ENCODE data around the gene GABBR2.
"Not testable (repeated sequence)": the region's sequence is repeated elsewhere in the genome, so short reads cannot be mapped to it uniquely, and the experiment has no call there.

The GABBR2 gene

DNA sequence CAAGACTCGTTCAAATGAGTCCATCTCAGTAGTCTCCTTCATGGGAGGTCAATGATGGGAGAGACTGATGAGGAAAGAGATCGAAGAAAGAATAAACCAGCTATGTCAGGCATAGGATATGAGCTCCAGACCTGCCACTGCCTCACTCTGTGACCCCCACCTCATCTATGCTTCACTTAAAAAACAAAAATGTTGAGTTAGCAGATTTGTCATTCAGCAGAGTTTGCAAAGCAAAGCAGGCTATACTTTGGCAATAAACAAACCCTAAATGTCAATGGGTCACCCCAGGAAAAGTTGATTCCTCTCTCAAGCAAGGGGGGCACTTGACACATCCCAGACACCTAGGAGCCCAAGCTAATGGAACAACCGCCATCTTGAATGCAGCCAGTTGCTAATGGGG, 117.0 kb downstream of the GABBR2 start:
- DNase-seq, result no peak

DNA sequence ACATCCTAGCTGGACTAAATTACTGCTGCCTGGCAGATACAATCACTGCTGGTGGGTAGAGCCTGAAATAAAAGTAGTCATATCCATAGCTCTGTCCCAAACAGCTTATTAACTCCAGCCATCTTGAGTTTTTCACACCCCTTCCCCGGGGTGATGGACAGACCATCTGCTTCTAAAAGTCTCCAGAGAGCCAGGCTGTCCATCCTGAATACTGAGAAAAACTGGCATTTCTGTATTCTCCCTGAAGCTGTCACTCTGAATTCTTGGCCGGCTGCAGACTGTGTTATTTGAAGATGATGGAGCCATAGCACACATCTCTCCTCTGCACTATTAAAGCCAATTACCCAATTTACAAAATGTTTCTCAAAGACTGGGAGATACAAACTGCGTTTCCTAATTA, 118.6 kb downstream of the GABBR2 start:
- no peak for DNase-seq

DNA sequence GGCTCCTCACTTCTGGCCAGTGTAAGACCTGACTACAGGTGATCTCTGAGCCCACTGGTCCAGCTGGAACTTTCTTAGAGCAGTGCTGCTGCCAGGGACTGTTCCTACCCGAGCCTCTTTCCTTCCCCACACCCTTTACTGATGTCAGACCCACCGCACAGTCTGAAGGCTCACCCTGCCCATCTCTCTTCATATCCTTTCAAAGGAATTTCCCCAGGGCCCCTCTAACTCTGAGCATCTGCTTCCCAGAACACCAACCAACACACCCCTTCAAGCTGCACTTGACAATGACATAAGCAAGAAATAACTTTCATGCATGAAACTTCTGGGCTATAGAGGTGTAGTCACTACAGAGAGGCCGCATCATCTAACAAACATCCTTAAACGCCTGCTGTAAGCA, 119.6 kb downstream of the GABBR2 start:
- no peak for DNase-seq

DNA sequence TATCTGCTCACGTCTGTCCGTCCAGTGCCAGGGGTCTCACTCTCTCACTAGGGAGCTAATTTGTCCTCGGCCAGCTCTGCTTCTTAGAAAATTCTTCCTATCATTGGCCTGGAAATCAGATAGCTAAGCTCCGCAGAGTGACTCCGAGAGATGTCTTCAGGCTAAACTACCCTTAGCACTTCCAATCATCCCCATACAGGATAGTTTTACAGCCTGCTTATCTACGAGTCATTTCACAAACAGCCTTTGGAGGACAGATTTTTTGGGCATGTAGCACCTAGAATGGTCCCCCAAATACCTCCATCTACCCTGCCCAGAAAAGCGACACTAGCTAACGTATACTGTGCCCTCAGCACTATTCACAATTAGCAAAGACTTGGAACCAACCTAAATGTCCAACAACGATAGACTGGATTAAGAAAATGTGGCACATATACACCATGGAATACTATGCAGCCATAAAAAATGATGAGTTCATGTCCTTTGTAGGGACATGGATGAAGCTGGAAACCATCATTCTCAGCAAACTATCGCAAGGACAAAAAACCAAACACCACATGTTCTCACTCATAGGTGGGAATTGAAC, 123.8 kb downstream of the GABBR2 start:
- DNase-seq, result not testable (repeated sequence)

DNA sequence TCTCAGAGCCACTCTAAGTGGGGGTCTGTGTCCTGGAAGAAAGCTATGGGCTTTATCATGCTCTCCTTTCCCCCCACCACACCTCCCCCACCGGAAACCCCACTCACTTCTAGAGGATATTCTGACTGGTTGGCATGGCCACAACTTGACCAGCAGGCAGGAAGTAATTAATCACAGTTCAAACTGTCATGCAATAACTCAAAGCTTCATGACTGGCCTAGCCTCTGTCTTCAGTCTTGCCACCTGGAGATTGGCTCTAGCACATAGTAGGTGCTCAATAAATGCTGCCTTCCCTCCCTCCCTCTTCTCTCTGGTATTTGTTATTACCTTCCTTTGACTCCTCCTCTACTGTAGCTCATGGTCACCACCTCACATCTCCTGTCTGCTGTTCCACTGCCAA, 124.7 kb downstream of the GABBR2 start:
- DNase-seq, result no peak

DNA sequence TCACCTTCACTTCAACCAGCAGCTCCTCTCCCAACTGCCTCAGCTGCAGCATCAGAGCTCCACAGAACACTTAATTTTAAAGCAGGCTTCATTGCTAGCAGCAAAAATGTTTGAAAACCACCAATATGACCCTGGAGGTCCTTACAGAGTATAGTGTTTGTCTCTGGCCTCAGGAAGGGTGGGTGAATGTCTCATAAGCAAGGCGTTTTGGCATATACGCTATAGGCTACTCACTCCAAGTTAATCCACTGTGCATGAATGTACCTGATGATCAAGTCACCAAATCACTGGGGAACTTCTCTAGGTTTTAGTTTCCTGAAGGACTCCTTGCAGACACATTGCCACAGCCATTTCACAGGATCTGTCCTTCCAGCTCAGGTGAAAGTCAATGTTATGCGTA, 125.3 kb downstream of the GABBR2 start:
- DNase-seq, result no peak

DNA sequence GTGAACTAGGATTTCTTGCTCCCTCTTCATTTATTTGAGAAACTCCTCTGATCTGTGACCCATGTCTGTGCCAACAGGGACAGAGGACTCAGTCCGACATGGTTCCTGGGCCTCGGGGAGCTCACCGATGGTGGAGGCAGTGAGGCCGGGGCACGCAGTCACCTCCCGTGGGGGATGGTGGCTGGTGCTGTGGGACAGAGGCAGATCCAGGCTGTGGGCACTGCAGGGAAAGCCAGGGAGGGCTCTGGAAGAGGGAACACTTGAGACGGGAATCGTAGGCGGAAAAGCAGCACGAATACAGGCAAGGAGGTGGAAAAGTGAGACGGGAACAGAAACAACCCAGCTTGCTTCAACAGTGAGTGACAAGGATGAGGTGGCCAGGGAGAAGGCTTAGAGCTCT, 127.8 kb downstream of the GABBR2 start:
- DNase-seq, result no peak

DNA sequence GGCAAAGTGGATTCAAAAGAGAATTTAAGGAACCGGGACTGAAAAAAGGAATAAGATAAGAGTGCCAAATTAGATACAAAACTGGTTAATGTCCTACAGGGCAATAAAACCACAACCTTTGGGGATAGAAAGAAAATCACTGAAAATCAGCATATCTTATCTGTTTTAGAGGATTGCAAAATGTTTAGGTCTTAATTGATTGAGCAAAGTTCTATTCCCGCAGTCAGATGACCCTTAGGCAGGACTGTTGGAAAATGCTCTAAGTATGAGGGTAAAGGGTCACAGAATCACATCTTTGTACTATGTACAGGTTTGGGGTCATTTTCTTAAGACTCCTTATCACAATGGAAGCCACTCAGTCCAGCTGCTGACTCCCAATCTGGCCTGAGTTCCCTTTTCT, 129.0 kb downstream of the GABBR2 start:
- DNase-seq, result no peak

DNA sequence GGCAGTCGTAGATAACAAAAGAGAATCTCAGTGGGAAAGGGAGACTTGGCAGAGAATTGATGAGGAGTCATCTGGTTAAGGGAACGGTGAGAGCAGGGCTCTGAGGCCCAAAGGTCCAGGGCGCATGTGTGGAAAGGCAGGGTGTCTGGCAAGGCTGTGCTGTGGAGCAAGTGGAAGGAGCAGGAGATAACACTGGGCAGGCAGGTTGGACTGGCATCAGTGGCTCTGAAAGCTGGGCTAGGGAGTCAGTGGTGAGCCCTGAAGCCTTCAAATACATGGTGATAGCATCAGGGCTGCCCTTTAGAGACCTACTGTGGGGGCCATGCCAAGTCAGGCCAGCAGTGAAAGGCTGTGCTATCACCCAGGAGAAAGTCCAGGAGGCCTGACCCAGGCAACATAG, 131.3 kb downstream of the GABBR2 start:
- DNase-seq, result no peak

DNA sequence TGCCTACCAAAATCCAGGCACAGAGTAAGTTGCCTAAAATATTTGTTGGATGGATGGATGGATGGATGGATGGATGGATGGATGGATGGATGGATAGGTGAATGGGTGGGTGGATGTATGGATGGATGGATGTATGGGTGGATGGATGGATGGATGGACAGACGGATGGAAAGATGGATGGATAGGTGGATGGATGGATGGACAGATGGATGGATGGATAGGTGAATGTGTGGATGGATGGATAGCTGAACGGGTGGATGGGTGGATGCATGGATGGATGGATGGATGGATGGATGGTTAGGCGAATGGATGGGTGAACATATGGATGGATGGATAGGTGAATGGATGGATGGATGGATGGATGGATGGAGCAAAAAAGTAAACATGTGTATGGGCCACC, 131.9 kb downstream of the GABBR2 start:
- DNase-seq, result no peak

DNA sequence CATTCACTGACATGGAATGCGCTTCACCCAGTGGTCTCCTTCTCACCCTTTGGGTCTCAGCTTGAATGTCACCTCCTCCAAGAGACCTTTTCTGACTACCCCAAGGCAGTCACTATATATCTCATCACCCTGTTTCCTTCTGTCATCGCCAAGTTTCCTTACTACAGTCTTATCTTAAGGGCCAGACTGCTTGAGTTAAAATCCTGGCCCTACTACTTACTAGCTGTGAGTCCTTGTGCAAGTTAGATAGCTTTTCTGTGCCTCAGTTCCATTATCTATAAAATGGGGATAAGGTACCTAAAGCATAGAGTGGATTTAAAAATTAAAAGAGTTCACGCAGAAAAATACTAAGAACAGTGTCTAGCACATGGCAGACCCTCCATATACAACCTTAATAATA, 132.4 kb downstream of the GABBR2 start:
- no peak for DNase-seq

DNA sequence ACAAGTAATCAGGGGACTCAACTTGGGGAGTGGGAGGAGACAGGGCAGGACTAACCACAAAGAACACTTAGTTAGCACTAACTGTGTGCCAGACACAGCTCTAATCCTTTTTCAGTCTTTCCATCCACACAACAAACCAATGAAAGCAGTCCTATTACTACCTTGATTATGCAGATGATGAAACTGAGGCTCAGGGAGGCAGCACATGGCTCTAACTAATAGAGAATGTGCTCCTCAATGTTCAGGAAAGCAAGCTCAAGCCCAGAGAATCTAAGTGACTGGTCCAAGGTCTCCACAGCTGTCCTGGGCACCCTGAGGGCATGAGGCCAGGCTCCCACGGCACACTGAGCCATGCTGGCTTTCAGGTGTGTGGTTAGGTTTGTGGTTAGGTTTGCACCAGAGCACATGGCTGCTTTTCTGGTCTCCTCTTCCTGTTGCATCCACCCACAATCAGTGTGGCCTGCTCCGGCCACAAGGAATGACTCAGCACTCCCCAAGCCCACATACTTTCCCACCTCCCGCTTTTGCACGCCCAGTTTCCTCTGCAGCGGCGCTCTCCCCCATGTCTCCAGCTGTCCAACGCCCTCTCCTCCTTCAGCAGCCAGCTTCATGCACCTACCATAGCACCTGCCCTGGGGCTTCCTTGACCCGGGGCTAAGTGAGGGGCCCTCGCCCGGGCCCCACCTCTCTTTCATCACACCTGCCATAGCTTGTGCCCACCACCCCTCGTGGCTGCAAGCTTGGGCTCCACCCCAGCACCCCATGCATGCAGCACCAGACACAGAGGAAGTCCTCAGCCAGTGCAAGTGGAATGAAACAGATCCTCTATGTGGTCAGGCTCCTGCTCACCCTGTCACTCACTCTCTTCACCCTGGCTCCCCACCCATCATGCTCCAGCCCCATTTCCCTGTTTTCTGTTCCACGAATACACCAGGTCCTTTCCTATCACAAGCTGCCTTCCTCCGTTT, 133.1 kb downstream of the GABBR2 start:
- DNase-seq, result peak; percentile 33 to 71

DNA sequence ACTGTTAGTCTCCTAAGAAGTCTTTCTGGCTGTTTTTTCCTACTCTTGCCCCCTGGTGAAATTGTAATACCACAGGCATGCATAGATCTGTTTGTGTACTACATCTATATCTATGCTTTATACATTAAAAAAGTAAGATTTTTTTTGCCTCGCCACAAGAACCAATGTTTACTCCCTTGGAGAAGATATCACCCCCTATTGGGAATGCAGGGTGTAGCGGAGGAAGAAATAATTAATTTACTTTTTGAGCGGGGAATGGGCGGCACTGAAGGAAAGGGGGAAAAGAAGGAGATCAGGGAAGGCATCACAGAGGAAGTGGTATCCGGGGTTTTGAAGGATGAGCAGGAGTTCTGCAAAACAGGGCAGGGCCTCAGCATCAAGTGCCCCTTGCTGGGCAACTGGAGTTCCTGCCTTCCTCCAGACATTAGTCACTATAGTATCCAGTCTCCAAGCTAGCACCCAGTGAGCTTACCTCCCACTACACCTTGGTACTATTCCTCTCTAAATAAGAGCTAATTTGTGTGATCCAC, 134.9 kb downstream of the GABBR2 start:
- DNase-seq, result no peak

DNA sequence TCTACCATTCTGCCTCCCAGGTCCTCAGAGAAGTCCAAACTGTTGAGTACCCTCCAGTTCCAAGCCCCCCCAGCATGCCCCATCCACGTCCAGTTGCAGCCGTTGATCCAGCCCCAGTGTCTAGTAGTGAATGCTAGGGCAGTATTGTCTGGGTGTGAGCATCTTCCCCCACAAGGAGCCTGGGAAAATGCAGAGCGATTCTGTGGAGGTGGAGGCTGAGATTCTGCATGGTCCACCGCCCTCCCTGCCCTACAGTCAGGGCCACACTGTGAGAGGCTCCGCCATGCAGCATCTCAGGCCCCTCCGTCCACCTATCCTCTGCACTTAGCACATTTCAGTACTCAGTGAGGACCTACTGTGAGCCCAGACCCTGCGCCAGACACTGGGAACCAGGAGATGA, 135.9 kb downstream of the GABBR2 start:
- DNase-seq, result no peak

DNA sequence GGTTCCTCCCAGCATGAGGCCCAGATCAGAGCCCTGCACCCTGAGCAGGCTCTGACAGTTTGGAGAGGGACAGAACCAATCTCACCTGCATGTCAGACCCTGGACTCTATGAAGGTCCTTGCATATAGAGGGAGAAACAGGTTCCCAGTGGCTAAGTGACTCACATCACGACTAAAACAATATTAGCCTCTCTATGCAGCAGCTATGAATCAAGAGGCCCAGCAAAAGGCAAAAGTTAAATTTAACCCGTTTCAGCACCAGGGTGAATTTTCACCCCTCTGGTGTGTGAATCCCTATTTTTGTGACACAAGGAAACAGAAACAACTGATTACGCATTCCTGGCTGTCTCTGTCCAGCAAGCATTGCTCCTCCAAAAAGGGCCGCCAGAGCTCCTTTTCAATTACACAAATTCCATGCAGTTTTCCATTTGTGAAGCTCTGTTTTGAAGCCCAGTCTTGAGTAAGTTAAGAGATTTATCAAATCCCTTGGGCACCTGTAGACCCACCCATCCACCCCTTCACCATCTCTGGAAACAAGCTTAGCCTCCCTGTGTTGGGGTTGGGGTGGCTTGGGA, 136.6 kb downstream of the GABBR2 start:
- no peak for DNase-seq

DNA sequence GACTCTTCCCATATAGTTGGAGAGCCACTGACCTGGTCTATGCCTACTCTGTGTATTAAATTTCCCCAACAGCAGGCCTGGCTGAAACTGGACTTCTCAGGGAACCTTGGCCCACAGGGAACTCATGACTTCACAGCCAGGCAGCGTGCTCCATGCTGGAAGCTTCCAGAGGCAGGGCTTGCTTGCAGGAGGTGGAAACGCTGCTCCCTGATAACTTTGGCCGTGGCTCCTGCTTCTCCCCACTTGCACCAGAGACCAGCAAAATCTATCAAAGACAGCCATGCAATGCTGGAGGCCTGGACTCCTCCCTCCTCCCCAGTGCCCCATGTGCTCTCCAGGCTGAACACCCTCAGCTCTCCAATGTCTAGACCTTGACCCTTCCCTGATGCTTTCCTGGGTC, 137.1 kb downstream of the GABBR2 start:
- DNase-seq, result no peak

DNA sequence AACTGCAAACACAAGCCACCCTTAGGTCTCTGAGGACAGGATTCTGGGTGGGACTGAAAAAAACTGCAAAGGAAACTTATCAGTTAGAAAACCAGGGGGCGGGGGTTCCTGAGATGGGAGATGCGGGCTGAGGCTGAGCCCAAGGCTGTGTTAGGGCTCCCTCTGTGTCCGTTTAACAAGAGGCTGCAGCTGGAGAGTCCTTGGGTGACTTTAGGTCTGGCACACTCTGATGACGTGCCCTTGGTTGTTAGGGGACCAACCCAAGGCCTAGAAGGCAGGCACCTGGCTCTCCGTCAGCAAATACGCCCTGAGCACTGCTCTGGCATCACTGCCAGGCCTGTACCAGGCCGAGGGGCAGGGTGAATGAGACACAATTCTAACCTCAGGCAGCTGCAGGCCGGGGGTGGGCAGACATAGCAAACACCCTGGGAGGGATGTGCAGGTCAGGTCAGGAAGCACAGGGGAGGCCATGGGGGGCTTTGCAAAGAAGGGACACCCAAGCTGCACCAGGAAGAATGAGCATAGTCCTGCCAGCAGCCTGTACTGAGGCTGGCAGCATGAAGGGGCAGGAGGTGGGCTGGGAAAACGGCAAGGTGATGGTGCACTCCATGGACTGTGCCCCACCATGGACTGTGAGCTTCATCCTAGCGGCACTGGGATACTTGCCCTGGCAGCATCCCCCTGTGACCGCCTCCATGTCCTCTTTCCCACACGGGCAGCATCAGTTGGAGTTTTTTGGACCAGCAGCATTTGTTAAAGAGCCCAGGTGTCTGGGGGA, 137.9 kb downstream of the GABBR2 start:
- no peak for DNase-seq

DNA sequence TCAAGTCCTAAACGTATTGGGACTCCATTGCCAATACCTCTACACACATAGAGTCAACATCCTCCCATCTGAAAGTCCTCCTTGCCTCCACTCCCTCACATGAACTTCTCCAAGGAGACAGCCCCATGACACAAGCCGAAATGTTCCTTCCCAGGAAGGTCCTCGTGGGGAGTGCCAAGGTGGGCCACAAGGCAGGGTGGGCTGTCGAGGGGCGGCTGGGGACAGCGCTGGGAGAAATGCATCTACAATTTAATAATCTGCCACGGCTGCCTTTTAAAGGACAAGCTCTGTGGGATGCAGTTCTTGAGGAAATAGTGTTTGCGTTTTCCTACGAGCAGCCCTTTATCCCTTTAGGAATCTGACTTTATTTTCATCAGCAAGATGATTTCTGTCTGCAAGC, 138.7 kb downstream of the GABBR2 start:
- no peak for DNase-seq

DNA sequence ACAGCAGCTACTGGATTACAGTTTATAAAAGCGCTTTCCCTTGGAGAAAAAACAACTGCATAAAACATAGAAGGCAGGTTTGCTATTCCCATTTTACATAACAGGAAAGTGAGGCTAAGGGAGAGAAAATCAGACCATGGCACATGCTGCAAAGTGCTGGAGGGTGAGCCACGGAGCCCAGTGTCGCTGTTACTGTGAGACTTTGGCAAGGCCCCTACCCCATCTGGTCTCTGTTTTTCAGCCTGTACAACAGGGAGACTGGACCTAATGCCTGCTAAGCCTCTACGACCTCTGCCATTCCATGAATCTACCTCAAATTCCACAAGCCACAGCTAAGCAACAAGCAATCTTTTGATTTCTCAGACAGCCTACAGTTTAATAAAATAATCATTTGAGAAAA, 139.2 kb downstream of the GABBR2 start:
- no peak for DNase-seq

DNA sequence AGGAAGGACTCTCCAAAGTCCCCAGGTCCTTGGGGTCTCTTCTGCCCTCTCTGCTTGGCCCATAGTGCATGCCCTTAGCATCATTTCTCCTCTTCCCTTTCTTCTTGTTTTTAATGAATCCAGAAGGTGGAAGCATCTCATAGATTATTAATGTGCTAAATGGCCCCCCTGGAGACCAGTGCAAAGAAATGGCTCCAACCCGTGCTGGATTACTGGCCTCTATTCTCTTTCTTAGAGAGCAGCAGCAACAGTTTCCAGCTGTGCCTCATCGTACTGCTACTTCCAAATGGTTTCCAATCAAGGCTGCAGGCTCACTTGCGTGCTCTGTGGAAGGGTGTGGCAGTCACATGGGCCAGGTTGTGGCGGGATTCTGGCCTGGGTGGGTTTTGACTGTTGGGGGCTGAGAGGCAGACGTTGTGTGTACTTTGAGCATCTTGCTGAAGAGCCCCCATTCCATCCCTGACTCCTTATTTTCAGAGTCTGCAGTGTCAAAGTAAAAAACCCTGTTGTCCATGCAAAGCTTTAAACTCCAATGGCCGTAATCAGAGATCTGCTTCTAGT, 139.7 kb downstream of the GABBR2 start:
- no peak for DNase-seq

DNA sequence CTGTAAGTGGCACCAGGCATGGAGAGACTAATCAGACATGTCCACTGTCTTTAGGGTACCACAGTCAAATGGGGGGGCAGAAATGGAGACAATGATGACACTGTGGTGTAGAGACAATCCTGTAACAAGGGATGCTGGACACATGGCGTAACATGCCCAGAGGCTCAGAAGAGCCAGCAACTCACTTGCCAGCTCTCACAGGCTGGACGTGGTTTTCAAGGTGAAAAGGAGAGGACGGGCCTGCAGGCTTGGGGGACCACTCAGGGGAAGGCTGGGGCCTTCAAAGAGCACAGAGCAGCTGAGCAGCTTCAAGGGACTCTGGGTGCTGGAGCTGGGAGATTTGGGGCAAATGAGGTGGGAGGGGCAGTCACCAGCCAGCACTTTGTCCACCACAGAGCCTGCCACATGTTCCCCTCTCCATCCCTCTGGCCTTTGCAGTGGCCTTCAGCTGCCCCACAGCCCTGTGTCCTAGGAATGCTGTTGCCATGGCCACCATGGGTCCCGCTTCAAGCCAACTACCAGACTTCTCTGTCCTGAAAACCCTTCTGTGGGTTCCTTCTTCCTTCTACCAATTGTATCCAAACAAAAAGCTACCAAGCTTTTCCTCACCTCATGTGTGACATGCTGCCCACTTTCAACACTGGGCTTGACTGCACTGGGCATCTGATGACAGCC, 140.4 kb downstream of the GABBR2 start:
- no peak for DNase-seq

DNA sequence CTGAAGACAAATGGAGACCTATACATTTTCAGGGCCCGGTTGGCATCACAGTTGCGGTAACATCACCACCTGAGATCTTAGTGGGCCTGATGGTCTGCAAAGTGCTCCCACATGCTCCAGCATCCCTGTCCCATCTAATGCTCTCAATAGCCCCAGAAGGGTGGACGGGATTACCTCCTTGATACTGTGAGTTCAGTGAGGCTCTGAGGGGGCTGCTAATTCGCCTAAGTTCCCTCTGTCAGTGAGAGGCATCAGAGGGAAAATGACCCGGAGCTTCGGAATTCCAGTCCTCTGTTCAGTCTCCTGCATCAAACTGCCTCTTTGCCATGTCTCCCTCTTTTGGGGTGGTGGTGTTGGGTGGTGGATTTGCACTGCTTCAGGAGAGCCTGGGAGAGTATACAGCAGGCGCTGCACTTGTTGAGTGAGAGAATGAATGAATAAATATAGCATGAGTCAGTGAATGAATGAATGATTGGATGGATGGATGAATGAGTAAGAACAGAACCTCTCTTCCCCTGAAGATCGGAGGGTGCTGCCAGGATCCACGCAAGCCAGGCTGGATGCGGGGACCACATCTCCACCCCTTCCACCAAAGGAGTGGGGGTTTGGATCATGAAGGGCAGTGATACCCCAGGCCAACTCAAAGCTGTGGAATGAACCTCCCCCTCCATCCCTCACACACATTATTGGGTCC, 141.0 kb downstream of the GABBR2 start:
- DNase-seq, result no peak

Measured in inflammatory macrophage treated with lipopolysaccharide for 1 hour (primary cell).